Transverse colon (tissue), 3 donors: ENCODE data around the gene TMEM192.

ENCODE experiments used
- CTCF ChIP-seq, 5 experiments: fragments of 200-600 bp in 3 of 5; fragments of 450-650 bp in 2 of 5; sonication (generic) in 3 of 5; IDR thresholded peaks; 1 replicate in 2 of 5; 2 replicates in 3 of 5; pipeline ENCODE4 v1.5.1; 2016 to 2017; ENCODE audit warnings: antibody characterized with exemption in 5 of 5, inconsistent platforms in 3 of 5, mild to moderate bottlenecking in 2 of 5, moderate library complexity in 1 of 5
- POLR2A ChIP-seq: fragments of 450-650 bp; IDR thresholded peaks from one replicate; pipeline ENCODE4 v1.6.1; 2016; ENCODE audit warnings: antibody characterized with exemption, mild to moderate bottlenecking, moderate library complexity

DNA sequence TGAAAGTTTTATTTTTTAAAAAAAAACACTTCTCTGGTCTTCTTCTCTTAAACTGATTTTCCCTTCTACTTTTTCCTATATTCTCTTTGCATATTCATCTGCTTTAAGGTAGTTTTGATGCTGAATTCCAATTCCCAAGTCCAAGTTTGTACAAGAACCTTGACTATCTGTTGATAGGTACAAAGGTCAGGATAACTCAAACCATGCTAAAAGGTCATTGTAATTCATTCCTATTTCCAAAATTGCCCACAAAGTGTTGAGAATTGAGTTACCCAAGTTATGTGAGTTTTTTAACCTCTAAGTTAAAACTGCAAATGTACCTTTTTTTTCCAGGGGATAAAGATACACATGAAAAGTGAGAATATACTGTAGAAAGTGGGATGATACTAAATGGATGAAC is 46.1 kb upstream of the TMEM192 start:
- TF ChIP-seq POLR2A (no peak), CTCF (IDR thresholded peaks at IDR 0.05) (no peak)
